Measurements from ENCODE around the gene HTATIP2.

HTATIP2 gene

DNA sequence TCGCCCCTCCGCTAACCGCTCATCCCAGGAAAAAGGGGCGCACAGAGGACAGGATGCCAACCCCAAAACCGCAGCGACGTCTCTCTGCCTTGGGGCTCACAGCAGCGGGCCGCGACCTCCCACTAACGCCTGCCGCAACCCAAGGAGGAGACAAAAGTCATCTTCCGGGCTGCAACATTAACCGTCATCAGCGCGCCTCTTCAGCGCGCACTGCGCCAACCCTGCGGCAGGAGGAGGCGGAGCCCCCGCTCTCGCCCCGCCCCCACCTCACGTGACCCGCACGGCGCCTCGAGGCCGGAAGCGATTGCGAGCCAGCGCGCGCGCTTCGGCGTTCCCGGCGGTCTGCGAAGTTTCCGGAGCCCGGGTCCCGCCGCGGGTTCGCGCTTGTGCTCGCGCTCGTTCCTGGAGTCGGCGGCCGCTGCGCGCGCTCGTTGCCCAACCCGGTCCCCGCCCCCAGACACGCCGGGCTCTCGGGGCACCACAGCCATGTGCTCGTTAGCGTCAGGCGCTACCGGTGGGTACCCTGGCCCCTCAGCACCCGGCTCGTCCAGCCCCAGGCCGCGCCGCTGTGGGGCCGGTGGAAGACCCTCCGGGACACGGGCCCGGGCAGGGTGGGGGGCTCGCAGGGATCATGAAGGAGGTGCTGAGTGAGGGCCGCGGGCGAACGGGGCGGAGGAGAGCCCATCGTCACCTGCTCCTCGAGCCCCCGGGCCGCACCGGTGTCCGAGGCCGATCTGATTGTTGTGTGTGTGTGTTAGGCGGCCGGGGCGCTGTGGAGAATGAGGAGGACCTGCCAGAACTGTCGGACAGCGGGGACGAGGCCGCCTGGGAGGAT is 24.0 kb downstream of the HTATIP2 start, which contains the start of gene PRMT3:
Gene PRMT3 (plus strand): TSS at position 456 of the 835 bp plus-strand sequence. CDS start 31 bp downstream, at position 487.
- intact Hi-C loops (cut with micrococcal nuclease), result loop anchor here (2.0 kb wide), 1 partner anchor 223 kb away; no protein-coding TSS in a partner anchor
- Mint-ChIP-seq H3K27ac (peak within 1 kb of the TSS; percentile 99), H3K9me3 (no peaks in the 10 kb centered on the region), H3K36me3 (ENCODE audit: low read depth) (peaks cover 43% of the 10 kb centered on the region), H3K4me1 (ENCODE audit: low read depth) (peaks cover 6% of the 10 kb centered on the region), H3K4me3 (peak within 1 kb of the TSS; percentile 98), H3K27me3 (no peaks in the 10 kb centered on the region)

DNA sequence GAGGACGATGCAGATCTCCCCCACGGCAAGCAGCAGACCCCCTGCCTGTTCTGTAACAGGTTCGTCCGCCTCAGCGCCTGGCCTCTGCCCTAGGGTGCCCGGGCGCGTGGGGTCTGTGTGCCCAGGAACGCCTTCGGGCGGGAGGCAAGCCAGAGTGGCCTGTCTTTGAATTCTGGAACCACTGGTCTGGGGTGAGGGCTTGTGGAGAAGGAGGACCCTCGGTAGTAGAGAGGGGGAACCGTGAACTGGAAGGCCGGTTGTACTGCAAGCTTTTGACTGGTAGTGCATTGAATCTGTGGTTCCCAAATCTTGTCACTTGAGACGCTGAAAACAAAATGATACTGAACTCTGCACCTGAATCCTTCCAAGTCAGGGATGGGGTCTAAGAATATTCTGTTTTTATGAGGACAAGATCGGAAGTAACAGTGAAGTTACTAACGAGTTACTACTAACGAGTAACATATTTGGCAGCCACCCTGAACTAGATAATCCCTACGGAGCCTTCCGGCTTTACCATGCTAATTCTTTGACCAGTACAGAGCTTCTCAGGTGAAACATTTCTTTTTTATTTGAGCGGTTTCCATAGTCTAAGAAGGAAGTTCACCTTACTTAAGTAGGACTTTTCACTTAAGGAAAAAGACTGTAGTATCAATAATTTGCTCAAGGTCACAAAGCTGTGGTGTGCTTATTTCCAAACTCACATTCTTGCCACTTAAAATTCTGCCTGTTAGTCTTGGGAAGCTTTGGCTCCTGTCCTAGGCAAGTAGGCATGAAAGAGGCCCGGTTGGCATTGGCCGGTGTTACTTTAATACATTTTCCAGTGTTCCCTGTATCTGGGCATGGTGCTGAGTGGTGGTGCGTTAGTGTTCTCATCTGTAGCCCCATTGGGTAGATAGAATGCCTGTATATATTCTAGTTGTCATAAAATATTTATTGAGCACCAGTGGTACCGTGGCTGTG is 24.9 kb downstream of the HTATIP2 start:
- H3K27ac Mint-ChIP-seq, result peak overlapping the region; percentile 99
- no peaks in the 10 kb centered on the region for H3K9me3 Mint-ChIP-seq
- peak overlapping the region; percentile 98 for H3K4me3 Mint-ChIP-seq
- no peaks in the 10 kb centered on the region for H3K27me3 Mint-ChIP-seq
- peaks cover 41% of the 10 kb centered on the region for H3K36me3 Mint-ChIP-seq (ENCODE audit: low read depth)
- intact Hi-C loops (cut with micrococcal nuclease), result no loop called here
- H3K4me1 Mint-ChIP-seq (ENCODE audit: low read depth), result peaks cover 6% of the 10 kb centered on the region

DNA sequence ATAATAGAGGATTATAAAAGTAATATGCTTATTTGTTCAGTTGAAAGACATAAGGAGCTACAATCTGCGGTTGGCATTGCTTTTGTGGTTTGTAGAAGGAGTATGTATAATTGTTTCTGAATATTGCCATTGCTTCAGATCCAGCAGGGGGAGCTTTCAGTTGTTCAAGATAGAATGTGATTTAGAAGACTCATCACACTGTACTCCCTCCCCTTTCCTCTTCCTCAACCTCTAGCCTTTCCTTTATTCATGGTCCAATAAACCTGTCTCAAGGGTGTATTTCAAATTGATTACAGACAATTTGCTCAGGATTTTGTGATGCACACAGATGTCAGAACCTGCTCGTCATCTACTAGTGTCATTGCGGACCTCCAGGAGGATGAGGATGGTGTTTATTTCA is 33.8 kb downstream of the HTATIP2 start:
- no peak overlapping the region for H3K4me3 Mint-ChIP-seq
- H3K4me1 Mint-ChIP-seq (ENCODE audit: low read depth), result no peaks in the 10 kb centered on the region
- H3K27me3 Mint-ChIP-seq, result no peaks in the 10 kb centered on the region
- intact Hi-C loops (cut with micrococcal nuclease), result no loop called here
- no peaks in the 10 kb centered on the region for H3K9me3 Mint-ChIP-seq
- H3K27ac Mint-ChIP-seq, result no peak overlapping the region
- H3K36me3 Mint-ChIP-seq (ENCODE audit: low read depth), result peaks cover 44% of the 10 kb centered on the region

DNA sequence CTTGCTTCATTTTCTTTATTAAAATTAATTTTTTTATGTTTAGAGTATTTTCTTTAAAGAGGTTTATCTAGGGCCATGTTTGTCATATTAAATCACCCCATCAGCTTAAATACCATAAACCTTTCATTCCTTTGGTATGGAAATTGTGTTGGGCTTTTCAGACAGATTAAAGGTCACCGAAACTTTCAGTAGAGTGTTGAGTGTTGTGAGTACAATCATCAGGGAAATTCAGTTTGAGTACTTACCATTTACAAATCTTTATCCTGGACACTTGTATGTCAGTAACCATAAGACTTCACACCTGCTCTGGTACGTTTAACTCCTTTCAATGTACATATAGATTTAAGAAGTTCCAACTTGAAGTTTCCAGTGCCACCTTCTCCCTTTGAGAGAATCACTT is 36.0 kb downstream of the HTATIP2 start:
- Mint-ChIP-seq H3K27me3 (no peaks in the 10 kb centered on the region), H3K4me3 (no peak overlapping the region), H3K4me1 (ENCODE audit: low read depth) (no peaks in the 10 kb centered on the region), H3K36me3 (ENCODE audit: low read depth) (peaks cover 51% of the 10 kb centered on the region), H3K27ac (no peak overlapping the region), H3K9me3 (no peaks in the 10 kb centered on the region)
- intact Hi-C loops (cut with micrococcal nuclease), result no loop called here

DNA sequence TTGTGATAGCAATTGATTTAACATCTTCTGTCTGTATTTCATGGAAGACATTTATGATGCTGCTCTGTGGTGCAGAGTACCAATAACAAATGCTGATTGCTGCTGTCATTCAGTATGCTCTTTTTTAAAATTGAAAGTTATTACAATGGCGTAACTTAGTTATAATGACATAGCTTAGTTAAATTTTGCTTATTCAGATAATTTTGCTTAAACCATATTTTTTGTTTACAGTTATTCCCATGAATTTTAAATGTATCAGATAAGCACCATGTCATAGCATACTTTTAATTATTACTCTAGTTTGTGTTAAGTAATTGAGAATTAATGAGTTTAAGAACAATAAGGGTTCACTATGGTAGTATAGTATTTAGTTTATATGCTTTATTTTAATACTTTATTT is 39.5 kb downstream of the HTATIP2 start:
- H3K36me3 Mint-ChIP-seq (ENCODE audit: low read depth), result peaks cover 55% of the 10 kb centered on the region
- no peak overlapping the region for H3K27ac Mint-ChIP-seq
- intact Hi-C loops (cut with micrococcal nuclease), result loop anchor here (10.0 kb wide), 1 partner anchor 62 kb away; no protein-coding TSS in a partner anchor
- H3K4me1 Mint-ChIP-seq (ENCODE audit: low read depth), result no peaks in the 10 kb centered on the region
- H3K4me3 Mint-ChIP-seq, result no peak overlapping the region
- H3K27me3 Mint-ChIP-seq, result no peaks in the 10 kb centered on the region
- H3K9me3 Mint-ChIP-seq, result no peaks in the 10 kb centered on the region

DNA sequence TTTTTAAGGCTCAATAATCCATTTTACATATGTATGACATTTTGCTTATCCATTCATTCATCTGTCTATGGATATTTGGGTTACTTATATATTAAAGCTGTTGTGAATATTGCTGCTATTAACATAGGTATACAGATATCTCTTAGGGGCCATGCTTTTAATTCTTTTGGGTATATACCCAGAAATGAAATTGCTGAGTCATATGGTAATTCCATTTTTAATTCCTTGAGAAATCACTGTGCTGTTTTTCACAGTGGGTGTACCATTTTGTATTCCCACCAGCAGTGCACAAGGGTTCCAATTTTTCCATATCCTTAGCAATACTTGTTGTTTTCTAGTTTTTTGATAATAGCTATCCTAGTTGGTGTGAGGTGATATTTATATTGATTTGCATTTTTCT is 43.0 kb downstream of the HTATIP2 start:
- H3K27me3 Mint-ChIP-seq, result no peaks in the 10 kb centered on the region
- H3K36me3 Mint-ChIP-seq (ENCODE audit: low read depth), result peaks cover 50% of the 10 kb centered on the region
- intact Hi-C loops (cut with micrococcal nuclease), result loop anchor here (10.0 kb wide), 1 partner anchor 58 kb away; no protein-coding TSS in a partner anchor
- H3K4me1 Mint-ChIP-seq (ENCODE audit: low read depth), result no peaks in the 10 kb centered on the region
- no peak overlapping the region for H3K4me3 Mint-ChIP-seq
- no peak overlapping the region for H3K27ac Mint-ChIP-seq
- no peaks in the 10 kb centered on the region for H3K9me3 Mint-ChIP-seq

DNA sequence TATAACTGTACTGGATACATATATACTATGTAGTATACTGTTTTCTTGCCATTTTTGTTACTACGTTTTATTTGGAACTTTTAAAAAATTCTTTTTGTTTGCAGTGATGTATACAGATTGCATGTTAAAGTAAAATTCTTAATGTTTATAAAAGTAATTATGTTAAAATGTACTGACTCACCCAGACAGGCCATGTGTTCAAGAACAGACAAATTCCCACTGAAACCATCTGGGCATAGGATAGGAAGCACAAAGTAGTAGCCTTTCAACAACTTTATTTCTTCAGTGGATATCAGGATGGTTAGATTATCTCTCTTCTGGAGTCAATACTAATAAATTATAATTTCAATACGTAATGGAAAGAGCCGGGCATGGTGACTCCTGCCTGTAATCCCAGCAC is 43.8 kb downstream of the HTATIP2 start:
- H3K4me1 Mint-ChIP-seq (ENCODE audit: low read depth), result no peaks in the 10 kb centered on the region
- peaks cover 48% of the 10 kb centered on the region for H3K36me3 Mint-ChIP-seq (ENCODE audit: low read depth)
- no peaks in the 10 kb centered on the region for H3K27me3 Mint-ChIP-seq
- H3K9me3 Mint-ChIP-seq, result no peaks in the 10 kb centered on the region
- intact Hi-C loops (cut with micrococcal nuclease), result loop anchor here (10.0 kb wide), 1 partner anchor 57 kb away; no protein-coding TSS in a partner anchor
- no peak overlapping the region for H3K4me3 Mint-ChIP-seq
- no peak overlapping the region for H3K27ac Mint-ChIP-seq

DNA sequence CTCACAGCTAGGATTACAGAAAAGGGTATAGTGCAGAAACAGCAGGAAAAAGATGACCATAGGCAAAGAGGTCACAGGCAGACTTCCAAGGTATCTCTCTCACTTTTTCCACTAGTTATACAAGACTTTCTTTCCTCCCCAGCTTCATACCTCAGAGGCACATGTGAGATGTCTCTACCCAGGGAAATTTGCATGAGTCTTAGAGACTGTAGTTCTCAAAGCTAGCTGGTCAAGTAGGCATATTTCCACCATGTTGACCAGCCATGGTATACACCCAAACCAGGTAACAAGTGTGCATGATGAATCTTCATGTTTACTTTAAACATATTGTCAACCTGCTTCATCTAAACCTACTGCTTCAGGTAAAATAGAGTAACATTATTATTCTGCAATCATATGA is 51.9 kb downstream of the HTATIP2 start:
- no peaks in the 10 kb centered on the region for H3K9me3 Mint-ChIP-seq
- H3K36me3 Mint-ChIP-seq (ENCODE audit: low read depth), result peaks cover 61% of the 10 kb centered on the region
- H3K4me3 Mint-ChIP-seq, result no peak overlapping the region
- H3K4me1 Mint-ChIP-seq (ENCODE audit: low read depth), result no peaks in the 10 kb centered on the region
- intact Hi-C loops (cut with micrococcal nuclease), result no loop called here
- no peak overlapping the region for H3K27ac Mint-ChIP-seq
- no peaks in the 10 kb centered on the region for H3K27me3 Mint-ChIP-seq

DNA sequence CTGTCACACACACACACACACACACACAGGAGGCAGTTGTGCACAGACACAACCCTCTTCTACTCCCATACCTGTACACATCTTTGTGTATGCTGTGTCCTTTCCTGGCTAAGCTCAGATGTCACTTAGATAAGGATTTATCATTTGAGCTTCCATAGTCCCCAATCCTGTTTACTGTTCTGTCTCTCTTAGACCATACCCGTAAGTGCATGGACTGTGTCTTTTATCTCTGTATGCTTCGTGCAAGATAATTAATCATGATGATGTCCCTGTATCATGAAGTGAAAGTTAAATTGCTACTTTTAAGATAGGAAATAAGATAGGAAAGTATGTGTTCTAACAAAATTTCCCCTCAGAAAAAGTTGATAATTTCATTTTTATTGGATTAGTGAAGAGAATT is 54.3 kb downstream of the HTATIP2 start:
- no peaks in the 10 kb centered on the region for H3K4me1 Mint-ChIP-seq (ENCODE audit: low read depth)
- intact Hi-C loops (cut with micrococcal nuclease), result no loop called here
- H3K4me3 Mint-ChIP-seq, result no peak overlapping the region
- no peaks in the 10 kb centered on the region for H3K27me3 Mint-ChIP-seq
- no peaks in the 10 kb centered on the region for H3K9me3 Mint-ChIP-seq
- H3K36me3 Mint-ChIP-seq (ENCODE audit: low read depth), result peaks cover 75% of the 10 kb centered on the region
- no peak overlapping the region for H3K27ac Mint-ChIP-seq

DNA sequence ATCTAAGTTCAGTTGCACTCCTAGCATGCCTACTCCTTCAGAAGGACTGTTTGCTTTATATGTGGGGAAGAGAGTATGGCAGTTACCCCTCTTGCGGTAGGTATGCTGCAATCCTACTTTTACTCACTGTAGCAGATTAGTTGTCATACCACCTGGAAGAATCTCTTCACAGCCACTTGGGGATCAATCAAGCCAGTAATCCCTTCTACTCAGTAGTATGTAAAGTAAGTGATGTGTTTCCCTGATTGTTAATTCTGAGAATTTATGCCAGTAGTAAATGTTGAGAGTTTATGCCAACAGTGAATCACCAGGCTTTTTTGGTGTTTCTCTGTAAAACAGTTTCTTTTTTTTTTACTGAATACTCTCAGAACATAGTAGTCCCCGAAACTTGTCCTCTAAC is 58.4 kb downstream of the HTATIP2 start:
- Mint-ChIP-seq H3K27ac (no peak overlapping the region), H3K4me1 (ENCODE audit: low read depth) (no peaks in the 10 kb centered on the region)

DNA sequence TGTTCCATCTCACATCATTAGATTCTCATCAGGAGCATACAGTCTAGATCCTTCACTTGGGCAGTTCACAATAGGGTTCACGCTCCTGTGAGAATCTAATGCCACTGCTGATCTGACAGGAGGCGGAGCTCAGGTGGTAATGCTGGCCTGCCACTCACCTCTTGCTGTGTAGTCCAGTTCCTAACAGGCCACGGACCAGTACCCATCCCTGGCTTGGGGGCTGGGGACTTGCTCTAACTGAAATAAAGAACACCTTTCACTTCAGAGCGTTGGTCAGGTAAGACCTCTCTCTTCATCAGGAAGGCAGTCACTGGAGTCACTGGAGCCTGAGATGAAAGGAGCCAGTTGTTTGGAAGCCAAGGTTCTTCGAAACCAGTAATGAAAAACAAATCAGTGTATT is 65.7 kb downstream of the HTATIP2 start:
- Mint-ChIP-seq H3K27me3 (no peaks in the 10 kb centered on the region), H3K27ac (no peak overlapping the region), H3K36me3 (ENCODE audit: low read depth) (peaks cover 41% of the 10 kb centered on the region), H3K4me3 (no peak overlapping the region), H3K4me1 (ENCODE audit: low read depth) (no peaks in the 10 kb centered on the region), H3K9me3 (no peaks in the 10 kb centered on the region)
- intact Hi-C loops (cut with micrococcal nuclease), result no loop called here

More for the DNA sequence above, 58.4 kb downstream of the HTATIP2 start:
- Mint-ChIP-seq H3K9me3 (no peaks in the 10 kb centered on the region), H3K27me3 (no peaks in the 10 kb centered on the region), H3K36me3 (ENCODE audit: low read depth) (peaks cover 56% of the 10 kb centered on the region), H3K4me3 (no peak overlapping the region)
- intact Hi-C loops (cut with micrococcal nuclease), result no loop called here

All from dendritic cell treated with granulocyte-macrophage colony-stimulating factor and Interleukin-4, amounts not matched to agents 40 ng/mL and 50 ng/mL, for 4 days (primary cell).